Midbrain (tissue), 1 donor: ENCODE data around the gene TNIK.

Experiments used
- DNase-seq: peaks from one replicate; lab custom pipeline; 2025; lab: John Stamatoyannopoulos, UW

The TNIK gene

DNA sequence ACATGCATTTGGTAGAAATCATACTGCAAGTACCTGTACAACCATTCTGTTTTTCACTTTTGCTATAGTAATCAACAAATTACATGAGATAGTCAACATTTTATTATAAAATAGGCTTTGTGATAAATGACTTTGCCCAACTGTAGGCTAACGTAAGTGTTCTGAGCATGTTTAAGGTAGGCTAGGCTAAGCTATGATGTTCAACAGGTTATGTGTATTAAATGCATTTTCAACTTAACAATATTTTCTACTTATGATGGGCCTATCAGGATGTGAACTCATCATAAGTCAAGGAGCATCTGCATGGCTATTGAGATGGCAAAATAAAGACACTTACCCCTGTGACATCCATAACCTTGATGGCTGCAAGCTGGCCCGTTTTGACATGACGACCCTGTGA lies 232.4 kb downstream of the TNIK start:
- DNase-seq: no peak

DNA sequence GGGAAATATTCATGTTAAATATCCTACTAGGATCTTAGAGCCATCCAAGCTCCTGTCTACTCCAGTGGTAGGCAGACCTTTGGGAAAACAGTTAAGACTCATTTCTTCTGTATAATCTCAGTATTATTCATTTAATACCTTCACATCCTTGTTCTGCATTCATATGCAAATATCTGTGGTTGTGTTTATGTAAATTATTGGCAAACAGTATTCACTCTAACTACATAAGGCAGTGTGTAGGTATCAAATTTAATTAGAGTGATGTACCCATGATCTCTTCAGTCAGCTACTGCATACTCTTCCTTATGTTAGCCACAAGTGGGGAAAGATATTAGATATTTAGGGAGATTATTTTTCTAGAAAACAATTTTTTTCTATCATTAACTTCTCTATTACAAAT lies 232.8 kb downstream of the TNIK start:
- no peak for DNase-seq

DNA sequence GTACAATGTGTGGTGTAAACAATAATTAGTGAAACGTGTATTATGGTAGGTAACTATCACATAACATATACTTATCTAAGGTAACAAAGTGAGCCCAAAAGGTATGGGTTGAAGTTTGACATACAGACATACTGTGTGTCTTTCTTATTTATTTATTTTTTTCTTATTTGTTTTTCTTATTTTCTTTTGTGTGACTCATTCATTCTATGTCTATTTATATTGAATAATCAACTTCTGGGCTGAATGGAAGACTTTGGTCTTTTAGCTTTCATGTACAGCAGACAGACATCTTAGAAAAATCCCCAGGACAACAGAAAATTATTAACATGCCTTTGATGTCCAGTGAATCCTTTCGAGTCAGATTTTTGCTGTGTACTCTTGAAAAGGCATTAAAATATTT lies 233.4 kb downstream of the TNIK start:
- no peak for DNase-seq

DNA sequence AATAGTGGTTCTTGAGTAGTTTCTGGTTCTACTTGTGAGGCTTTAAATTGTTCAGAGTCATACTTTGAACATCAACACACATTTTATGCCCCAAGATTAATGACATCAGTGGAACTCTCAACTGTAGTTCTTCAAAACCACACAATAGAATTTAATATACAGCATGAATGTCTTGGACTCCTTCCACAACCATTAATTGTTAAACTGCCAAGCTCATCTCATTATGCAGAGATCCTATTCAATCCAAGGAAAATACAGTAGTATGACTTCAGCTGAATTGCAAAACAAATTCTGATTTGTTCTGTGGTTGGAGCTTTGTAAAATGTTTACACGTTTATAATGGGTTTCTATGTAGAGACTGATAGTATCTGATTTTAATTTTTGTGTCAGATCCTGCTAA lies 234.5 kb downstream of the TNIK start:
- DNase-seq: no peak

DNA sequence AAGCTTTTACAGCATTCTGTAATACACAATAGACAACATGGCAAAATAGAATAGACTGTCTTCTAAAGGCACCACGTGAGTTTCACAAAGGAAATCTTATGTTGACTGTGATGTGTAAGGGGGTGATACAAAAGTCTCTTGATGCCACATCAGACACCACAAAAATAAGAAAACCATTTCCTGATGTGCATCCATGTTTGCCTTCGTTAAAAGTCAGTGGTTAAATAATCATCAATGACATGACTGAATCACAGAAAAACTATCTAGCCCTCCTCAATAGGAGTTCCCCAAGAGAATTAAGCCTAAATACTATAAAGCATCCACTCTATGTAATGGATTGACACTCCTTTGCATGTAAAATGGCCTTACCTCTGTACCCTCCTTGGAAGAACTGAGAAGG lies 235.0 kb downstream of the TNIK start:
- DNase-seq: no peak

DNA sequence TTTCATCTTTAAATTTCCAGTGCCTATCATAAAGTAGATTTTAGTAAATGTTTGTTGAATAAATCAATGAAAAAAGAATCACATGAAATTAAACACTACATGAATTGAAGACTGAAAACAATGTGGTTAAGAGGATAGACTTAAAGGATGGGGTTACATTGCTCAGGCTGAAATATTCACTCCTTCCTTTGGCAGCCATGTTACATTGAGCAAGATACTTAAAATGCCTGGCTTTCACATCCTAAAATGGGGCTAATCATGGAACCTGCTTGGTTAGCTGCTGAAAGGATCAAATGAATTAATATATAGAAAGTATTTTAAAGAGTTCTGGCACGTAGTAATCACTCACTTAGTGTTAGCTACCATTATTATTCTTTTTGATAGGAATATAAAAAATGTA lies 236.8 kb downstream of the TNIK start:
- DNase-seq: no peak

DNA sequence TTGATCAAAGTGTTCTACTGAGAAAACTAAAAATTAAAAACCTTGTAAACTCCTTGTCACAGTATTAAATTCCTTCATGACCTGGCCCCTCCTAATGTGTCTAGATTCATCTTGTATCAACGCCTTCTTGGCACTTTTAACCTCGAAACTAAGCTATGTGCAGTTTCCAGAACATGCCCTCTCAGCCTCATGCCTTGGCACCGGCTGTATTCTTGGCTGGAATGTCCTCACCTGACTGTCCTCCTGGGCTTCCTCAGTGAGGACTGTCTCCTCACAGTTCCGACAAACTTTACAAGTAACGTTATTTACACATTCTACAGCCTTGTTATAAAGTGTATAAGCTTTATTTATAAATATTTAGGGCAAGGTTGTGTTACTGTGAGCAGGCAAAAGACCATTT lies 237.2 kb downstream of the TNIK start:
- DNase-seq: no peak

DNA sequence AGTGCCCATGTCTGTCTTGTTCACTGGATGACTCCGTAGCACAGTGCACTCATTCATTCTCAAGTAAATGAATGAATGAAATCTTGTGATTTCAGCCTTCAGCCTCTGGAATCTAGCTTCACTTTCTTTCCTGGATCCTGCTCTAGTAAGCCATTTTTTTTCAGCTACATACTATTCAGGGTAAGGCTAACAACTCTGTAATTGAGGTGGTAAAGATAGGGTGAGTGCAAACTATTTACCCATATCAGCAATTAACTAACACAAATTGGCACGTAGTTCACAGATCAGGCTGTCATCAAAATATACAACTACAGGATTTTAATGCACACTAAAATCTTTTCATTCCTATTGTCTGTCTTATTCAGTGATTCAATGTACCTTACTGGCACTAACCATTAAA lies 238.6 kb downstream of the TNIK start:
- no peak for DNase-seq

DNA sequence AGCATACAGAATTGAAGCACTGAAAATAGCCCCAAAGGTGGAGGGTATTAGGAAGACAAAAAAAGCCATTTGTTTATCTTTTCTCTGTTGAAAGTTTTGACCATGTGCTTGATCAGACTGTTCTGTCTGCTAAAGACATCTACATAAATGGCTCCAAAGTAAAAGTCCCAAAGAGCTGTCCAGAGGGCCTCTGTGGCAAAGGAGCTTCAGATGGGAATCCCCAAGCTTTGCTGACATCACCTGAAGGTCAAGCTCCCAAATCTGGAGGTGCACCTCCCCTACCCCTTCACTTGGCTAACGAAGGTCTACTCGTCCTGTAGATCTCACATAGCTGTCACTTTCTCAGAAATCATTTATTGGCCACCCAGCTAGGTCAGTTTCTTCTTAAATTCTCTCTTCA lies 239.1 kb downstream of the TNIK start:
- no peak for DNase-seq

DNA sequence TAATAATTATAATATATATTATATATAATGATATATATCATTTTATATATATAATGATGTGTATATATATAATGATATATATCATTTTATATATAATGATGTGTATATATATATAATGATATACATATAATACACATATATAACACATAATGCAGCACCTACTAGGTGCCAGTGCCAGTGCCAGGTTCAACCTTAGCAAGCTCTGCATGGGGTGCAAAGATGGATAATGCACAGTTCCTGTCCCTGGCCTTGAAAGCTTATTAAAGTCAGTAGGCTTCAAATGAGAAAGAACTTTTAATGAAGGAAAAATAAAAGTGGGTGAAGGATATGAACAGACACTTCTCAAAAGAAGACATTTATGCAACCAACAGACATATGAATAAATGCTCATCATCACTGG lies 240.9 kb downstream of the TNIK start:
- DNase-seq: no peak

DNA sequence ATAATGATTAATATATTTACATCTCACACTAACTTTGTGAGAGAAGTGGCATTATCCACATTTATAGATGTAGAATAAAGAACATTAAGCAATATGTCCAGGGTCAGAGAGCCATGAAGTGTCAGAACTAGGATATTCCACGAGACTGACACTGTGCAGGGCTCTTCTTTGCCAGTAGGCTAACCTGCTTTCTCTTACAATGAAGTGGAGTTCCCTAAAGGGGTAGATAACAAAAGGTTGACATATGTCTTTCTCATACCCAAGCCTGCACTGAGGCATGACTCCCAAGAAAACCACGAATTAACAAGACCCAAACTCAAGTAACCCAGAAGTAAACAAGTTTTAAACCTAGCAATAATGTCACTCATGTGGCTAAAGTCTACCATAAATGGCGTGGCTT lies 242.1 kb downstream of the TNIK start:
- DNase-seq: no peak

DNA sequence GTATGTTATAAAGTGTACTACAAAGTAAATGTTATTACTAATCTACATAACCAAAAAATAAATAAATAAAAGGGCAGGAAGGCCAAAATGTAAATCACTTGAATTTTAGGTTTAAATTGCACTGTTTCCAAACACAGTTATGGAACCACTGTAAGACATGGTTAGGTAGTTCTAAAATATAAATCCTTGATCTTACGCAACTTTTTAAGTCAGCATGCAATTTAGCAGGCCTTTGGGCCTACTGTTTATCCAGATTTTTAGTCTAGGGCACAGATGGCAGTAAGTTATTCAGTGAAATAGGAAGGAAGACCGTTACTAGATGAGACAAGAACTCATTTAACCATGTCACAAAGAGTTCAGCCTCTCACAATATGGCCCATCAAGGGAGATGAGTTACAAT lies 246.3 kb downstream of the TNIK start:
- DNase-seq: no peak

DNA sequence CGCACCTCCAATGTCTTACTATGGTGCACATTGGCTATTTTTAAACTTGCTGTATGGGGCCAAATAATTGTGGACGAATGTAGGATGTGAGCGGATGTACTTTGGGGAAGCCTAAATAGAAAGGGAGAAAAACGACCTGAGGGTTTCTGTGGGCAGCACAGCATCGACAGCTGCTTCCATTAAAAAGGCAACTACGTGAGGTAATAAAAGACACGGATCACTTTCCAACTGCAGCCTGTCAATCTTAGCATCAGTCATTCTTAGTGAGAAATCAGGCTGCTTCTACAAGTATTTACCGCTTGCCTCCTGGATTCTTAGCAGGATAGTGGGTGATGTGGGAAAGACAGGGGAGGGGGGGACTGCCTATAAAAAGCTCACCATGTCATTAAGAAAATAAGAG lies 247.0 kb downstream of the TNIK start:
- DNase-seq: no peak

DNA sequence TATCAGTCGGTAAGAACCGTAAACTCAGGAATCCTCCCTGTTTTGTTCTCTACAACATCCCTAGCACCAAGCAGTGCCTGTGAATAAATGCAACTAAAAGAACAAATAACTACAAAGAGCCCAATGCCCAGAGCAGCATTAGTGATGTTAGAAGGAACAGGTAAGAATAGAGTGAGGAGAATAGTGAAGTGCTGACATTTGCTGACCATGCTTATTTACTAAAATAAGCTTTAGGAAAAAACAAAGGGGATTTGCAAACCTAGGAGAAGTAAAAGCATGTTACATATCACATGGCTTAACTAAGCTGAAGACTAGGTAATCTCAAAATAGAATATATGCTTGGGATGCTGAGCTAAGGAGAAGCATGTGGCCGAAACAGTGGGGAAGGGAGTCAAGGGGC lies 247.6 kb downstream of the TNIK start:
- DNase-seq: no peak

DNA sequence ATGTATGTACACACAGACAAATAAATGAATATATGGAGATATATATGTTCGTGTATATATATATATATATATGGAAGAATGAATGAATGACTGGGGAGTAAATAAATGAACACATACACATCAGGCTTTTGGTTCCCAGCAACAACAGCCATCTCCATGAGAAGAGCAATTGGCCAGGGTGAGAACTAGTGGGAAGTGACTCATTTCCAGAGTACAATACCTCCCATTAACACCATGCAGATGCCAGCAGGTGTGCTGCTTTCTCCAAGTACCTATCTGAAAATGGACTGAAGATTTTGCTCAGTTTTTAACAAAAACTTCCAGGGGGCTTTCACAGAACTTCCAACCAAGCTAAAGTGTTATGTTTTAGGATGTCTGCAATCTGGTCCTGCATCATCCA lies 253.9 kb downstream of the TNIK start:
- no peak for DNase-seq

DNA sequence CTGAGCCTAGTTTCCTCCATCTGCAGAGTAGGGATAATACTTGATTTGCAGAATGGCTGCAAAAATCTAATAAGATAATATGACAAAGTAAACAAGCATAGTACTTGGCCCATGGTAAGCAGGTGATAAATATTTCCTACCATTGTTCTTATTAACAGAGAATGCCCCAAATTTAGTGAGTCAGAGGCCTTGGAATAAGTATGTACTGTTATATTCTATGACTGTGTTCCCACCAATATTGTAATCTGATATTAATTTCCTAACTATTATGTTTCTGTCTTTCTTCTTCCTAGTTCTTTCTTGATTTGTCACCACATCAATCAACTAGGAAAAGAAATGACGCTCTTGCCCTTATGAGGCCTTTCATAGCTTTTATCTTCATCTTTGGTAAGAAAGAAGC lies 255.3 kb downstream of the TNIK start:
- DNase-seq: no peak

DNA sequence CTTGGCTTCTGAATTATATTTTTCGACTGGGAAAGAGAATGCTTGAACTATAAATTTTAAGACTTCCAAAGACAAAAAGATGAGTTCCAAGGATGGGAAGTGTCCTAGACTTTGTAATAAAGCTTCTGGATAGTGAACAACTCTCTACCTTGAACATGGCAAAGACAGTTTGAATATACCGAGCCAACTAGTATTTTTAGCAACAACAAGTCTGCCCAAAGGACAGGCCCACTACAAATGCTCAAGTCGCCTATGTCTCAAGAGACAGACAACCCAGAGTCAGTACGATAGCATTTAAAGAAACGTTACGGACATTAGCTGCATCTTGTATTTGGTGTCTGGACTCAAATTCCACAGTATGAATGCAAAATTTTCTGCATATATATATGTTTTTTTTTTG lies 258.4 kb downstream of the TNIK start:
- DNase-seq: no peak

DNA sequence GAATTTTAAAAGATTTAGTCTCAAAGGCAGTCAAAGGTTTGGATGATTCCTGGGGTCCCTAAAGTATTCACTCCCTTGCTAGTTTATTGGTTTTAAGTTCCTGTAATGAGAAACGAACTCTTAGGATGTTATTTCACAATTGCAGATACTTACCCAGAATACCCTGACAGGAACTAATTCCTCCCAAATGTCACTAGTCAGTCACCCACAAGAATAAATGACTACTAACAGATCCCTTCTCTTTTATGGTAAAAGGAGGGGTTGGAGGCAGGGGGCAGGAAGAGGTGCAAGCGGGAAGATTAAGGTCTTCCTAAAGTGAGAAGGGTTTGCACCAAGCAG lies 259.5 kb downstream of the TNIK start:
- no peak for DNase-seq

DNA sequence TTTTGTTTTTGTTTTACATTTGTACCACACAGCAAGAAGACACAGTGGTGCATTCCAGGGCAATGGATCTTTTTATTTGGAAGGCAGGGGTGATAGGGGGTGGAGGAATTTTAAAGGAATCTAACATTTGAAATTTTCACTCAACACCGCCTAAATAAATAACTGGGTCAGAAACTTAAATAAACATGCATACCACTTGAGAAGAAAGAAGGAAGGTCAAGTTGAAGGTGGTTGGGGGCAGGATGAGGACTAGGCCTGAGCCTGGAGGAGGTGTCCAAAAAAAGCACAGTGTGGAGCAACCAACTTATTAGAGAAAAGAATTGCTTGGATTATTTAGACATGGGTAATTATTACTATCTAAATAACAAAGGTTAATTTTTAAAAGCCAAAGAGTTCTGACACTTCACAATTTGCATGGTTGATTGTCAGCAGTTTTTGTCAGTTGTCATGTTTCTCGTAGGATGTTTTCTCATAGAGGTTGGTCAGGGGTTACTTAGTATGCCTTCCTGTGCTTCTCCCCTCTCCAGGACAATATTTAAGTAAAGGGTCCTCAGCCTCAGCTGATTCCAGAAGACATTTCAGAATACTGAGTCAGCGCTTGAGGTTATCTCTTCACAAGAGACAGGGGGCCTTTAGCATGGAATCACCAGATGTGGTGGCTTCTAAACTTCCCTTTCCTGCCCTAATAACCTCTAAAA lies 260.0 kb downstream of the TNIK start:
- no peak for DNase-seq

DNA sequence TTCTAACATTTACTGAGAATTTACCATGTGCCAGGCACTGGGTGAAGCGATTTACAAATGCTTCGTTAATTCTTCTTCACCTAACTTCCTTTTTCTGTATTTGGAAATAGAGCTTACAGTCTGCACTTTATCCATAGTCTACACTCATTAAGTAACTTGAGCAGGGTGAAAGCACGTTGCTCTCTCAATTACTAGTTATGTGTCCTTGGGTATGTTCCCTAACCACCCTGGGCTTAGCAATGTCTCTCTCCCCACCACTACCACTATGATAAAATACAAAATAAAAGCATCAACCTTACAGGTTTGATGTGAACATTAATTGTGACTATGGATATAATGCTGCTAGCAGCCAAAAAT lies 260.8 kb downstream of the TNIK start:
- no peak for DNase-seq

DNA sequence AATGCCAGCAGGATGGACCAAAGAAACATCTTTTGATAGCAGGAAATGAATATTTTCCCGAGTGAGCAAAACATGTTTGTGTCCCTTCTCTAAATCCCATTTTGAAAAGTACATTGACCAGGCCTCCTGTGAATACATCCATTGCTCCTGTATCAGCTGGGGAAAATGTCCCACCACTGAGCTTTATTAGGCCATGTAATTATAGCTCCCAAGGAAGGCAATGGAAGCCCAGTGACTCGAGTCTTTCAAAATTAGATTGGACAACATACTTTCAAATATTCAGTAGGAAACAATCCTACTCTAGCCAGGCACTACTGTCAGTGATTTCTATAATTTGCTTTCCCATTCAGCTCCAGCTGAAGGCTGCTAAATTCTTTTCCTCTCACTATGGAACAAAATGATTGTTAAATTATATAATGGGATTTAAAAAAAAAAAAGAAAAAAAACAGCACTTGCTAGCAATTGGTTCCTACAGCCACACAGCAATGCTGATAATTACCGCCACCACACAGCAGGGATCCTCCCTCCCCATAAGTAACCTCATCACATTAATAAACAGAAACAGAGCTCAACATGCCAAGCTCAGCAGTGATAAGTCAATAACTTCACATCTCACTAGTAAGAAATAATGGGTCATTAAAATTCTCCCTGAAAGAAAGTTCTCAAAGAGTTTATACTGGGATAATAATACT lies 261.3 kb downstream of the TNIK start:
- no peak for DNase-seq

DNA sequence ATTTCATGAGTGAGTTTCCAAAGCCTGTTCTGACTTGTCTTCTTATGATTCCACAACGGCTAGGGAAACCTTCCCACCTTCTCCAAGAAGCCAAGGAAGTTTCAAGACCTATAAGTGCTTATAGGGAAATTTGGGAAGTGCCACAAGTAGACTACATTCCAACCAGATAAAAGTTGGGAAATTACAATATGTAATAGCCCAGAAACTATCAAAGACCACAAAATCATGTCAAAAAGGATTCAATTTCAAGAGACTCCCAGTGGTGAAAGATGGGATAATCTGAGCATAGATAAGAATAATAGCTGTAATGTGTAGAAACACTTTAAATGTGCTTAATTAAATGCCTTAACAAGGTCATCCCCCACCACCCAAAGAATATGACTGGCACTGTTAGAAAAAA lies 264.5 kb downstream of the TNIK start:
- no peak for DNase-seq

DNA sequence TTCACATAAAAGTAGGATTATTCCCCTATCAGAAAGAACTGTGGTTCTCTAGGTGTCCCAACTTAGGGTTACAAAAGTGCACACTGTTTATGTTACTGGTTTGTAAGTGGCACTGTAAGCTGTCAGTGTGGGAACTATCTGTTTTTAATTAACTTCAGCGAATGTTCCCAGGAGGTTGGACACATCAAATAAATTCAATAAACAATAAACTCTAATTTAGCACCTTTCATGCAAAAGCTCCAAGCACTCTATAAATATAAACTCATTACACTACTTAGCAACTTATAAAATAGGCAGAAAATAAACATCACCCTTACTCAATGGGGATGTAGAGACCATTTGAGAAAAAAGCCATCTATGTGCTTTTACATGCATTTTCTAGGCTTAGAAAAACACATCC lies 265.2 kb downstream of the TNIK start:
- DNase-seq: no peak

DNA sequence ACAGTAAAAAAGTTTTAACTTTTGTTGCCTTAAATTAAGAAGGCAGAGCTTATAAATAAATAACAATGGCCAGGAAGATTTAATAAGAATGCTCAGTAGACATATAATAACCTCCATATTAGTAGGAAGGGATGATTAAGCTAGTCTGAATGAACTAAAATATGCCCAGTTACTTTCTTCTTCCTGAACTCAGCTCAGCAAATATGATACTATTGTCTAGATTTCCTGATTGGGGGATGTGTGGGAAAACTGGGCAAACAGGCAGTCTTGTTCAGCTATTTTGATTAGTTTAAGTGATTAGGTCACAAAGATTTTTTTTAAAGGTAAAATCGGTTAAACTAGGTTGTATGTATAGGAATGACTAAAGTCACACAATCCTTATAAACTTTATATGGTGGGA lies 266.5 kb downstream of the TNIK start:
- no peak for DNase-seq
